Rectal smooth muscle tissue (tissue), 1 donor: ENCODE measurements around the gene NDRG2.

ENCODE experiments used
- H3K27ac ChIP-seq: one replicate; pipeline ENCODE4 v1.7.0; 2013; ENCODE audit warnings: low read depth, low read length, inconsistent platforms
- H3K27me3 ChIP-seq: one replicate; pipeline ENCODE4 v1.7.0; 2013; ENCODE audit warnings: low read length; ENCODE audit not compliant: control insufficient read depth, insufficient read depth
- H3K36me3 ChIP-seq: one replicate; pipeline ENCODE4 v1.7.0; 2013; ENCODE audit warnings: low read length; ENCODE audit not compliant: control insufficient read depth, insufficient read depth
- H3K4me1 ChIP-seq: one replicate; pipeline ENCODE4 v1.7.0; 2013; ENCODE audit warnings: low read length; ENCODE audit not compliant: control insufficient read depth, insufficient read depth
- H3K4me3 ChIP-seq: one replicate; pipeline ENCODE4 v1.7.0; 2013; ENCODE audit warnings: low read length
- H3K9ac ChIP-seq: one replicate; pipeline ENCODE4 v1.7.0; 2013; ENCODE audit warnings: low read length

The NDRG2 gene

GRCh38 chr14:20969336-20969735 lies 55.5 kb downstream of the NDRG2 start:
- Histone ChIP-seq H3K4me3 (no peak overlapping the region), H3K9ac (no peak overlapping the region), H3K27me3 (no peaks in the 10 kb centered on the region), H3K27ac (no peak overlapping the region), H3K36me3 (no peaks in the 10 kb centered on the region), H3K4me1 (peaks cover 5% of the 10 kb centered on the region)
